ENCODE measurements around the gene ABI1.
"Not testable (repeated sequence)": the region's sequence is repeated elsewhere in the genome, so short reads cannot be mapped to it uniquely, and the experiment has no call there.

DNA sequence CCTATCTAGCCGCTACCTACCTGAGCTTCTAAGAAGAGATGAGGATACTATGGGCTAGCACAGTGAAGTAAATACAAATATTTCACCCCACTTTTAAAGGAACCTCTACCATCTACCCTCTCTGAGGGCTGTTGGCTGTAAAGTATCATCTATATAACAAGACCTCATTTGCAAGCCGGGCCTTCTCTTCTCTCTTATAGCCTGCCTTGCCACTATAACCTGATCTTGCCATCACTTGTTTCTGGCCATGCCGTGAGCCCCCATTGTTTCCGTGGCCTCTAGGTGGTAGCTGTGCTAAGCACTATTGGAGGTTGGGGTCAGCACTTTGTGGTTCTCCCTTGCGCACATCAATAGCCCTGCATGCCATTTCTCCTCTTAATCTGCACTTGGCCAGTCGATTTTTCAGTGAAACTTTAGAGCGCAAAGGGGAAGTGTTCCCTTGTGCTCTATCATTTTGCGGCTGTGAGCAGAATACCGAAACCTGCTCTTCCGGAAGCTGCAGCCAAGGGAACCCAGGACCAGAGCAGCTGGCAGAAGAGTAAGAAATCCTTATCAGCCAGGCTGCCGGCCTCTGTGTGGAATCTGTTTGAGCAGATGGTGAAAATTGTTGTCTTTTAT lies 31.7 kb upstream of the ABI1 start:
- not testable (repeated sequence) for TF ChIP-seq POLR2A (IDR thresholded peaks at IDR 0.05)
- TF ChIP-seq, protein P1, sequence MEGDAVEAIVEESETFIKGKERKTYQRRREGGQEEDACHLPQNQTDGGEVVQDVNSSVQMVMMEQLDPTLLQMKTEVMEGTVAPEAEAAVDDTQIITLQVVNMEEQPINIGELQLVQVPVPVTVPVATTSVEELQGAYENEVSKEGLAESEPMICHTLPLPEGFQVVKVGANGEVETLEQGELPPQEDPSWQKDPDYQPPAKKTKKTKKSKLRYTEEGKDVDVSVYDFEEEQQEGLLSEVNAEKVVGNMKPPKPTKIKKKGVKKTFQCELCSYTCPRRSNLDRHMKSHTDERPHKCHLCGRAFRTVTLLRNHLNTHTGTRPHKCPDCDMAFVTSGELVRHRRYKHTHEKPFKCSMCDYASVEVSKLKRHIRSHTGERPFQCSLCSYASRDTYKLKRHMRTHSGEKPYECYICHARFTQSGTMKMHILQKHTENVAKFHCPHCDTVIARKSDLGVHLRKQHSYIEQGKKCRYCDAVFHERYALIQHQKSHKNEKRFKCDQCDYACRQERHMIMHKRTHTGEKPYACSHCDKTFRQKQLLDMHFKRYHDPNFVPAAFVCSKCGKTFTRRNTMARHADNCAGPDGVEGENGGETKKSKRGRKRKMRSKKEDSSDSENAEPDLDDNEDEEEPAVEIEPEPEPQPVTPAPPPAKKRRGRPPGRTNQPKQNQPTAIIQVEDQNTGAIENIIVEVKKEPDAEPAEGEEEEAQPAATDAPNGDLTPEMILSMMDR (IDR thresholded peaks at IDR 0.05), result not testable (repeated sequence)
